ENCODE results near the gene SPPL3.

DNA sequence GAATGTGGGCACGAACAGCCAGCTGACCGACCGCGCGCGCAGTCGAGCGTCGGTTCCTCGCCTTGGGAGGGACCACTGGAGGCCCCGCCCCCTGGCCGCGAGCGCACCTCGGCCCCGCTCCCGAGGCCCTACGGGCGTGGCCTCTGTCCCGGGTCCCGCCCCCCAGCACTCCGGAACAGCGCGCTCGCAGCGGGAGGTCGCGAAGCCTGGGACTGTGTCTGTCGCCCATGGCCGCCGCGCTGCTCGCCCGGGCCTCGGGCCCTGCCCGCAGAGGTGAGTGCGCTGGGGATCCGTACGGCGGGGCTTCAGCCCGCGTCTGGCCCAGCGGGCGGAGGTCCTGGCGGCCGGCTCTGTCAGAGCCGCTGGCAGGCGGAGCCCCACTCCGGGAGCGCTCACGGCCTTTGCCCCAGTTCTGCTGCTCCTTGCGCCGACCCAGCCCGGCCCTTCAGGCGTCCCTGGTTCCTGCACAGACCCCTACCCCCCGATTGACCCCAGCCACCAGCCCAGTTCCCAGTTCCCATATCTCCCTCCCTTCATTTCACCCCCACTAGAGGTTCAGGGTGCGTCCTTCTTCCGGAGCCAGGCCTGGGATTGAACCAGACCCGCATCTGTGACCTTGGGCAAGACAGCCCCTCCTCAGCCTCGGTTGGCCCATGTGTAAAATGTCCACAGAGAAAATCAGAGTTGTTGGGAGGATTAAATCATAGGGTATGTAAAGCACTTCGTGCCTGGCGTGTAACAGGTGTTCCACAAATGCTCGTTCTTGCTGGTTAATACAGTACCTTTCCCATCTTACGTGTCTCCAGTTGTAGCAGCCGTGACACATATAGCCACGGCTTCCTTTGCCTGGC is 178.3 kb downstream of the SPPL3 start, which contains the start of gene ACADS:
- TF ChIP-seq POLR2AphosphoS5 (IDR thresholded peaks at IDR 0.05; ENCODE audit: low read depth, low read length): 0 out of 2 replicates have a peak, but pooled peaks have one; percentile 27
- peak; percentile 64; the same call in 1 of the 2 replicates for TF ChIP-seq POLR2A (IDR thresholded peaks at IDR 0.05; ENCODE audit: low read depth, low read length)

Data from GM12892 (cell line).